CD4-positive, alpha-beta T cell treated with Interleukin-6 at 100 ng/mL for 8 hours (primary cell): ENCODE results near the gene CTIF.

Experiments
- DNase-seq: peaks from one replicate; pipeline ENCODE4 v3.0.0-alpha.2; 2020; ENCODE audit warnings: mixed read lengths, low spot score

Gene CTIF

DNA sequence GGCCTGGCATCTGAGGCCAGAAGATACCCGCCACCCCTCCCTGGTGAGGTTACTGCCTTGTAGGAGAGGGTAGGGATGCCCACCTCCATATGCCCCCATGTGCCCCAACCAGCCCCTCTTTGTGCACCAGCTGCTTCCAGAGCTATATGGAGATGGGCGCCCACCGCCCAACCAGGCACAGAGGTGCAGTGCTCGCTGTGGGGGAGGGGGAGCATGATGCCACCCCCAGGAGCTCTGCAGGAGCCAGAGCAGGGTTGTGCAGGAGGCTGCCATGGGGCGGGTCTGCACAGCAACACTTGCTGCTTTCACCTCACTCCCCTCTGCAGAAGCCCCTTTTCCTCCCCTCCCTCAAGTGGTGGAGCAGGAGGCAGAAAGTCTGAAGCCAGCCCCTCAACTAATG lies 237.3 kb downstream of the CTIF start:
- no peak for DNase-seq

DNA sequence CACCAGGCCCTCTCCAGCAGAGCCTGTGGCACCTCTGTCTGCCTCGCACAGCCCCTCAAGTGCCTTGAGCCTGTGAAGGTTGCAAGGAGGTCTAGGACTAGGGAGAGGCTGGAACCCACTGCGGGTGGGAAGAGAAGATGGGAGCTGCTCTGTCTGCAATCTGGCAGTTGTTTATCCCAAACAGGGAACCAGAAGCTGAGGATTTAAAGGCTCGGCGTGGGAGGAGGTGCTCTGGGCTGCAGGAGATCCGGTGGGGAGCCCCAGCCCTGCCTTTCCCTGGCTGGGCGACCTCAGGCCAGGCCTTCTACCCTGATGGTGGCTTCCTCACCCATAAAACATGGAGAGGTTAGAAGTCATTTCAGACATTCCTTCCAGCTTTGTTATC lies 237.8 kb downstream of the CTIF start:
- DNase-seq: no peak

GRCh38 chr18:48777026-48777743 lies 238.4 kb downstream of the CTIF start:
- peak; percentile 63 for DNase-seq

- DNase-seq: no peak
Measured at GRCh38 chr18:48777744-48778116, 238.9 kb downstream of the CTIF start.

- DNase-seq: no peak
Measured at GRCh38 chr18:48778344-48779011, 239.6 kb downstream of the CTIF start.

DNA sequence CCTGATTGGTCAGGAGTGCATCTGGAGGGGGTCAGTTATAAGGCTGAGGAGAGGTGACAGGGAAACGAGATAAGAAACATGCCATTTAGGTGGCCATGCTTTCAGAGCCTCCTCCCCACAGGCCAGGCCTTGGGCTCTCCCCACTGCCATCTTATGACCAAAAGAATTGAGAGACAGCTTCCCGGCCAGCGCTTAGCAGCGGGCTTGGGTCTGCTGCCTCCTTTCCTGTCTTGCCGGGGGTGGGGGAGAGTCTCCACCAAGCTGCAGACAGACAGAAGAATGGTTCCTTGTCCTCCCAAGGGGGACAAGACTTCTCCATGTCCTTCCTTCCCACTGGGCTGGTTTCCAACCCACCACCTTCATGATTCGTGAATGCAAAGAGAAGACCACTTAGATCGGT lies 240.6 kb downstream of the CTIF start:
- no peak for DNase-seq

- DNase-seq: no peak
Measured at GRCh38 chr18:48780201-48780912, 241.5 kb downstream of the CTIF start.

GRCh38 chr18:48780913-48781162 lies 242.0 kb downstream of the CTIF start:
- no peak for DNase-seq

- no peak for DNase-seq
Measured at GRCh38 chr18:48781163-48781987, 242.5 kb downstream of the CTIF start.

GRCh38 chr18:48781988-48782363 lies 243.1 kb downstream of the CTIF start:
- no peak for DNase-seq

GRCh38 chr18:48782381-48782861 lies 243.6 kb downstream of the CTIF start:
- no peak for DNase-seq

- DNase-seq: no peak
Measured at GRCh38 chr18:48783616-48784520, 245.0 kb downstream of the CTIF start.

- no peak for DNase-seq
Measured at GRCh38 chr18:48784656-48785055, 245.8 kb downstream of the CTIF start.

DNA sequence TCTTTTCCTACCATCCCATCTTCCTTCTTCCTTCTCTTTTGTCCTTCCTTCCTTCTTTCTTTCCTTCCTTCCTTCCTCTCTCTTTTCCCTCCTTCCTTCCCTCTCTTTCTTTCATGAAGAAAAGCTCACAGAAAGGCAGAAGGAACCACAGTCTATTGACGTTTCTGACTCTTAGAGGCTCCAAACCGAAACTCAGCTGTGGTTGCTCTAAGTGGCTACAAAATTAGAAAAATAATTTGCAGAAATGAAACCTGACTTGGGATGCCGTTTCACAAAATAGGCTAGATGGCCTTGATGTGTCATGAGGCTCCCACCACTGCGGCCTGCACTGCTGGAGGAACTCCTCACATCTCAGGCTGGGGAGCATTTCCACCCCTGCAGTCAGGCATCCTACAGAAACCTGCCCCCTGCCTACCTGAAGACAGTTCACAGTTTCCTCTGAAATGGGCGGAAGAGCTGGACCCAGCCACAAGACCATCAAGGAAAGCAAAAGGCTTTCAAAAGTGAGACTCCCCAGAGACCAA lies 246.3 kb downstream of the CTIF start:
- DNase-seq: no peak

GRCh38 chr18:48785736-48786454 lies 247.1 kb downstream of the CTIF start:
- no peak for DNase-seq

DNA sequence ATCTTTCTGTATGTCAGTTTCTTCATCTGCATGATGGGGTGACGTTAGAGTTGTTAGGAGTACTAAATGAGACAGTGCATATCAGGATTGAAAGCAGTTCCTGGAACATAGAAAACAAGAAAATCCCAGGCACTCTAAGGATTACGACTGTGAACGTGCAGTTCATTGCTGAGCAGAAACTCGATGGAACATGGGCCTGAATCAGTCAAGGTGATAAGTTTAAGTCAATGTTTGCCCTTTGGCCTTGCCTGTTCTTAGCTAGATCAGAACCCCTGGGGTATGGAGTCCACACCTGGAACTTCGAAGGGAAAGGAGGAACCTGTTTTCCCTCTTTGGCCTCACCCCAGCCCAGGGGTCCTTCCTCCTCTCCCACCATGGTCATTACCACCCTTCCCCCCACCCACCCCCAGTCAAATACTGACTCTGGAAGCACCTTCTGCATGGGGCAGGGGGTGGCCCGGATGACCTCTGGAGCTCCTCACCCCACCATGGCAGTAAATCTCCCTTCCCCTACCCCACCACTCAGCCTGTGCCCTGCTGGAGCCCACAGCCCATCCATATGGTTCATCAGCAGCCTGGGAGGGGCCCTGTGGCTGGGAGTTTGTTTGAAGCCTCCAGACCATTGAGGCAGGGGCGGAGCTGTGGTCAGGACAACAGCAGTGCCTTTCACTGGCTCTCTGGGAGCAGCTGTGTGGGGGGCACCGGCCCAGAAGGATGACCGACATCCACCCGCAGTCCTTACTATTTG lies 247.8 kb downstream of the CTIF start:
- DNase-seq: no peak

GRCh38 chr18:48787203-48788151 lies 248.6 kb downstream of the CTIF start:
- no peak for DNase-seq

- DNase-seq: no peak
Measured at GRCh38 chr18:48788373-48788772, 249.5 kb downstream of the CTIF start.
